CD14-positive monocyte (primary cell): Measurements from ENCODE around the gene TEAD1. TPM values are rescaled to one million over a fixed set of nuclear protein-coding genes. Genes with fewer than 3 reads are reported as not detected.

Experiments
- DNase-seq, 3 donors: peaks; one replicate each; pipeline ENCODE4 v3.0.0-alpha.2; 2011 to 2022
- H2AFZ ChIP-seq: 2 replicates; pipeline ENCODE4 v1.6.0; 2012; ENCODE audit warnings: mild to moderate bottlenecking, low read depth, low read length, inconsistent platforms; ENCODE audit not compliant: insufficient read depth, poor library complexity, severe bottlenecking
- H3K27ac ChIP-seq, 2 donors: 1 replicate in 1 of 2; 2 replicates in 1 of 2; pipeline ENCODE4 v1.5.1; 2012 to 2013; ENCODE audit warnings: low read length in 2 of 2, control low read depth in 1 of 2, inconsistent platforms in 1 of 2, low read depth in 1 of 2, mild to moderate bottlenecking in 1 of 2
- H3K27me3 ChIP-seq, 2 donors: one replicate each; pipeline versions ENCODE4 v1.6.0 to v1.6.1; 2011 to 2013; ENCODE audit warnings: low read length in 2 of 2; ENCODE audit not compliant: control insufficient read depth in 2 of 2, insufficient read depth in 2 of 2
- H3K36me3 ChIP-seq, 2 donors: replicated peaks in 1 of 2; 1 replicate in 1 of 2; 2 replicates in 1 of 2; pipeline versions ENCODE4 v1.5.1 to v1.6.1; 2012 to 2013; ENCODE audit warnings: low read length in 2 of 2, control low read depth in 1 of 2, inconsistent platforms in 1 of 2, mild to moderate bottlenecking in 1 of 2; ENCODE audit not compliant: insufficient read depth in 2 of 2, control insufficient read depth in 1 of 2
- H3K4me1 ChIP-seq, 2 donors: 1 replicate in 1 of 2; 2 replicates in 1 of 2; pipeline versions ENCODE4 v1.5.1 to v1.6.1; 2012 to 2013; ENCODE audit warnings: low read length in 2 of 2, control low read depth in 1 of 2, inconsistent platforms in 1 of 2, mild to moderate bottlenecking in 1 of 2, moderate library complexity in 1 of 2; ENCODE audit not compliant: insufficient read depth in 2 of 2, control insufficient read depth in 1 of 2
- H3K4me2 ChIP-seq: replicated peaks from 2 replicates; pipeline ENCODE3; 2012; ENCODE audit warnings: low read length, moderate library complexity, mild to moderate bottlenecking; ENCODE audit not compliant: poor library complexity, severe bottlenecking; ENCODE audit errors: extremely low read depth
- H3K4me3 ChIP-seq, 3 experiments: fragments of 200-600 bp in 1 of 3; sonication (generic) in 1 of 3; replicated peaks in 1 of 3; 1 replicate in 2 of 3; 2 replicates in 1 of 3; pipeline ENCODE4 v1.5.1; 2011 to 2013; ENCODE audit warnings: low read length in 3 of 3, mild to moderate bottlenecking in 3 of 3, control low read depth in 2 of 3, low read depth in 2 of 3, inconsistent platforms in 1 of 3, moderate library complexity in 1 of 3
- H3K79me2 ChIP-seq: 2 replicates; pipeline ENCODE4 v1.6.0; 2012; ENCODE audit warnings: mild to moderate bottlenecking, control low read depth, inconsistent platforms, low read length, moderate library complexity; ENCODE audit not compliant: insufficient read depth
- H3K9ac ChIP-seq: 2 replicates; pipeline ENCODE4 v1.6.0; 2017; ENCODE audit warnings: low read length, mild to moderate bottlenecking; ENCODE audit not compliant: insufficient read depth, poor library complexity, severe bottlenecking
- H3K9me3 ChIP-seq, 2 donors: replicated peaks in 1 of 2; 1 replicate in 1 of 2; 2 replicates in 1 of 2; pipeline versions ENCODE4 v1.5.1 to v1.6.1; 2012 to 2013; ENCODE audit warnings: low read length in 2 of 2, control low read depth in 1 of 2; ENCODE audit not compliant: control insufficient read depth in 1 of 2, insufficient read depth in 1 of 2
- H4K20me1 ChIP-seq: 2 replicates; pipeline ENCODE4 v1.6.0; 2012; ENCODE audit warnings: mild to moderate bottlenecking, low read length, control low read depth, moderate library complexity; ENCODE audit not compliant: insufficient read depth
- H3K27ac Mint-ChIP-seq, 7 donors: one replicate each; pipeline ENCODE4 v1.8.0; 2020; ENCODE audit warnings: mild to moderate bottlenecking in 7 of 7, mixed read lengths in 7 of 7, moderate library complexity in 6 of 7, inconsistent platforms in 2 of 7
- H3K27me3 Mint-ChIP-seq, 3 donors: one replicate each; pipeline ENCODE4 v1.8.0; 2021 to 2022; ENCODE audit warnings: low read depth in 3 of 3, mild to moderate bottlenecking in 3 of 3, mixed read lengths in 3 of 3, moderate library complexity in 3 of 3, inconsistent platforms in 1 of 3
- H3K36me3 Mint-ChIP-seq, 2 donors: one replicate each; pipeline ENCODE4 v1.8.0; 2020; ENCODE audit warnings: mixed read lengths in 2 of 2, inconsistent platforms in 1 of 2, mild to moderate bottlenecking in 1 of 2
- H3K4me1 Mint-ChIP-seq: one replicate; pipeline ENCODE4 v1.8.0; 2020; ENCODE audit warnings: mild to moderate bottlenecking, mixed read lengths
- H3K4me3 Mint-ChIP-seq, 2 donors: one replicate each; pipeline ENCODE4 v1.8.0; 2020; ENCODE audit warnings: mild to moderate bottlenecking in 2 of 2, mixed read lengths in 2 of 2, moderate library complexity in 1 of 2
- H3K9me3 Mint-ChIP-seq, 7 donors: one replicate each; pipeline ENCODE4 v1.8.0; 2020 to 2022; ENCODE audit warnings: mixed read lengths in 7 of 7, mild to moderate bottlenecking in 6 of 7, moderate library complexity in 6 of 7, inconsistent platforms in 2 of 7
- WGBS: methylation state at CpG from one replicate; pipeline ENCODE4 v1.1.5; 2013; ENCODE audit warnings: missing lambda C conversion rate; ENCODE audit not compliant: insufficient coverage; 5-methylcytosine and 5-hydroxymethylcytosine counted together
- intact Hi-C, 2 donors: fragments of 100-400 bp; cut with micrococcal nuclease; formaldehyde crosslinking; loops; one replicate each; pipeline versions ENCODE4 v1.15.0 to v1.15.1; 2023
- polyA plus RNA-seq, 3 donors: library from polyadenylated mRNA; depleted of rRNA in 1 of 3; unstranded in 2 of 3; stranded (reverse) in 1 of 3; fragments of 300-500 nt in 2 of 3; fragments of >200 nt in 1 of 3; fragmentation: Illumina TruSeq in 2 of 3; gene quantifications; 1 replicate in 2 of 3; 2 replicates in 1 of 3; pipeline ENCODE4 v1.2.3, GENCODE V29; 2012 to 2021
- TF ChIP-seq, protein P1 (sequence below): fragments of 200-600 bp; IDR thresholded peaks from one replicate; pipeline ENCODE4 v1.8.0; 2022; ENCODE audit warnings: antibody characterized with exemption, mild to moderate bottlenecking

TEAD1 gene
- polyA plus RNA-seq, 3 donors = not detected

GRCh38 chr11:12673601-12673923 is 659 bp upstream of the TEAD1 start:
- Histone ChIP-seq H2AFZ (peak overlapping the region; percentile 71), H3K79me2 (no peaks in the 10 kb centered on the region), H3K4me2 (peak overlapping the region; percentile 82), H3K27me3 (peaks cover 55 to 63% of the 10 kb centered on the region in 2 donors), H3K4me1 (peaks cover 7 to 8% of the 10 kb centered on the region in 2 donors), H3K27ac (no peak overlapping the region), H3K9me3 (peaks cover 0 to 22% of the 10 kb centered on the region in 2 donors), H4K20me1 (no peaks in the 10 kb centered on the region), H3K9ac (peak overlapping the region; percentile 32), H3K4me3 (peak overlapping the region; percentile 49 to 78 (median 54)), H3K36me3 (no peaks in the 10 kb centered on the region)
- Mint-ChIP-seq H3K4me3 (peak overlapping the region; percentile 79 to 94), H3K27ac (no peak overlapping the region), H3K9me3 (peaks cover 2 to 32% (median 12%) of the 10 kb centered on the region in 7 donors), H3K27me3 (peaks cover 54 to 75% (median 64%) of the 10 kb centered on the region in 3 donors), H3K36me3 (peaks cover 3 to 6% of the 10 kb centered on the region in 2 donors), H3K4me1 (peaks cover 8% of the 10 kb centered on the region)
- no peak for DNase-seq
- intact Hi-C loops = no loop called here
- TF ChIP-seq, protein P1, sequence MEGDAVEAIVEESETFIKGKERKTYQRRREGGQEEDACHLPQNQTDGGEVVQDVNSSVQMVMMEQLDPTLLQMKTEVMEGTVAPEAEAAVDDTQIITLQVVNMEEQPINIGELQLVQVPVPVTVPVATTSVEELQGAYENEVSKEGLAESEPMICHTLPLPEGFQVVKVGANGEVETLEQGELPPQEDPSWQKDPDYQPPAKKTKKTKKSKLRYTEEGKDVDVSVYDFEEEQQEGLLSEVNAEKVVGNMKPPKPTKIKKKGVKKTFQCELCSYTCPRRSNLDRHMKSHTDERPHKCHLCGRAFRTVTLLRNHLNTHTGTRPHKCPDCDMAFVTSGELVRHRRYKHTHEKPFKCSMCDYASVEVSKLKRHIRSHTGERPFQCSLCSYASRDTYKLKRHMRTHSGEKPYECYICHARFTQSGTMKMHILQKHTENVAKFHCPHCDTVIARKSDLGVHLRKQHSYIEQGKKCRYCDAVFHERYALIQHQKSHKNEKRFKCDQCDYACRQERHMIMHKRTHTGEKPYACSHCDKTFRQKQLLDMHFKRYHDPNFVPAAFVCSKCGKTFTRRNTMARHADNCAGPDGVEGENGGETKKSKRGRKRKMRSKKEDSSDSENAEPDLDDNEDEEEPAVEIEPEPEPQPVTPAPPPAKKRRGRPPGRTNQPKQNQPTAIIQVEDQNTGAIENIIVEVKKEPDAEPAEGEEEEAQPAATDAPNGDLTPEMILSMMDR = no peak
- 6% methylated on average over 8 of the region's 12 CpGs for WGBS

DNA sequence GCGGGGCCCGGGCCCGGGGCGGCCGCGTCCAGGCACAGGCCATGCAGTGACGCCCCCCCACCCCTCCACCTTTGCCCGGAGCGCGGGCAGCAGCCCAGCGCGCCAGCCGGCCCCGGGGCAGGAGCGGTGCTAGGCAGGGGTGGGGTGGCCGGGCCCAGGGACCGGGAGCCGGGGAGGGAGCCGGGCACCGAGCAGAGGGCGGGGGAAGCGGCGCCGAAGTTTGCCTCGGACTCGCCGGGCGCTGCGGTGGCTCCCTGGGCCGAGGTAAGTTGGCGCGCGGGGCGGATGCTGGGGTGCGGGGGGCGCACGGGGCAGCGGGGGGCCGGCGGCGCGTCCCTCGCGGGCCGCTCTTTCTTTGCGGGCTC is 332 bp downstream of the TEAD1 start:
- no peak for DNase-seq
- no peak overlapping the region for H3K27ac ChIP-seq
- peak overlapping the region; percentile 61 for H2AFZ ChIP-seq
- Mint-ChIP-seq H3K9me3 (peaks cover under 1 to 32% (median 13%) of the 10 kb centered on the region in 7 donors), H3K36me3 (peaks cover 3 to 6% of the 10 kb centered on the region in 2 donors), H3K27ac (no peak overlapping the region), H3K4me3 (no peak overlapping the region), H3K27me3 (peaks cover 63 to 77% (median 72%) of the 10 kb centered on the region in 3 donors), H3K4me1 (peaks cover 8% of the 10 kb centered on the region)
- H3K9ac ChIP-seq = peak overlapping the region; percentile 4
- H3K36me3 ChIP-seq = no peaks in the 10 kb centered on the region
- peak overlapping the region; percentile 82 for H3K4me2 ChIP-seq
- intact Hi-C loops = no loop called here
- no peaks in the 10 kb centered on the region for H4K20me1 ChIP-seq
- peaks cover 0 to 22% of the 10 kb centered on the region in 2 donors for H3K9me3 ChIP-seq
- TF ChIP-seq, protein P1 = no peak
- peak overlapping the region in 2 of 3 experiments; percentile 54 to 78 for H3K4me3 ChIP-seq
- WGBS = 5% methylated on average over 34 of the region's 46 CpGs
- peaks cover 64 to 73% of the 10 kb centered on the region in 2 donors for H3K27me3 ChIP-seq
- no peaks in the 10 kb centered on the region for H3K79me2 ChIP-seq
- H3K4me1 ChIP-seq = peaks cover 7 to 8% of the 10 kb centered on the region in 2 donors
